ENCODE measurements around the gene BIN2. TPM values are rescaled to one million over a fixed set of nuclear protein-coding genes. Genes with fewer than 3 reads are reported as not detected.

The BIN2 gene
- total and polyA plus RNA-seq, 9 of the 15 experiments (the other 6 are each of a cell fraction or from before 2014, with no cell fraction given): 0.04 to 0.39 (median 0.25) TPM; not detected in 1

DNA sequence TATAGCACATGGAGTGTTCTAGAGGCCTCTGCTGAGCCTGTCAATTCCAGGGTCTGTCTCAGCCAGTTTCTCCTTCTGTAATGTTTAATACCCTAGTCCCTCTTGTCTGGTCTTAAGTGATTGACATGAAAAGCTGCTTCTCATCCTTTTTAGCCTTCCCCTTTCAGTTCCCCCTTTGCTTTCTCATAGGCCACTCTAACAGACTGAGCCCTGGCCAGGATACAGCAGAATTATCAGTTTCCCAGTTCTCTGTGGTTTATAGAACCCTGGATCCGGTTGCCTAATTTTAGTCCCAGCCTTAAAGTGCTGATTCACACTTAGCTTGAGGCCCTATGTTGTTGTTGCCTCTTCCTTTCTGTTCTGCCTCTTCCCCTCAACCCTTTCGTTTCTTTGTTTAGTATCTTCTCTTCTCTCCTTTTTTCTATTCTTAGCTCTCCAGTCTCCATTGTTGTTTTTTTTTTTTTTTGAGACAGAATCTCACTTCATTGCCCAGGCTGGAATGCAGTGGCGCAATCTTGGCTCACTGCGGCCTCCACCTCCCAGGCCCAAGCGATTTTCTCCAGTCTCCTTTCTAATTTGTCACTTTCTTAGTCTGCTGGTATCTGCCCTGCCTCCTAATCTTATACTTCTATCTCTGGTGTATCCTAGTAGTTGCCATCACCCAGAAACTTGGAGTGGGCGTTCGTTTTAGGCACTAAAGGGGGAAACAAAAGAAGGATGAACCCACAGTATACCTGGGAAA is 2.9 kb upstream of the BIN2 start (continued):
- TF ChIP-seq, protein P1, sequence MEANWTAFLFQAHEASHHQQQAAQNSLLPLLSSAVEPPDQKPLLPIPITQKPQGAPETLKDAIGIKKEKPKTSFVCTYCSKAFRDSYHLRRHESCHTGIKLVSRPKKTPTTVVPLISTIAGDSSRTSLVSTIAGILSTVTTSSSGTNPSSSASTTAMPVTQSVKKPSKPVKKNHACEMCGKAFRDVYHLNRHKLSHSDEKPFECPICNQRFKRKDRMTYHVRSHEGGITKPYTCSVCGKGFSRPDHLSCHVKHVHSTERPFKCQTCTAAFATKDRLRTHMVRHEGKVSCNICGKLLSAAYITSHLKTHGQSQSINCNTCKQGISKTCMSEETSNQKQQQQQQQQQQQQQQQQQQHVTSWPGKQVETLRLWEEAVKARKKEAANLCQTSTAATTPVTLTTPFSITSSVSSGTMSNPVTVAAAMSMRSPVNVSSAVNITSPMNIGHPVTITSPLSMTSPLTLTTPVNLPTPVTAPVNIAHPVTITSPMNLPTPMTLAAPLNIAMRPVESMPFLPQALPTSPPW (CRISPR knock-in tag; IDR thresholded peaks at IDR 0.05): peak; percentile 9; the same call in 1 of the 2 replicates
- TF ChIP-seq MBD2 (IDR thresholded peaks at IDR 0.05; ENCODE audit: borderline replicate concordance, low read depth) (no peak; the same call in 1 of the 2 replicates), ZNF780A (CRISPR knock-in tag; IDR thresholded peaks at IDR 0.05) (no peak), KLF6 (CRISPR knock-in tag; IDR thresholded peaks at IDR 0.05; ENCODE audit: borderline replicate concordance) (no peak), NR4A1 (CRISPR knock-in tag; IDR thresholded peaks at IDR 0.05) (no peak), NR4A1 (tag; IDR thresholded peaks at IDR 0.05) (peak; percentile 72; the same call in 1 of the 2 replicates), ZSCAN29 (IDR thresholded peaks at IDR 0.05) (no peak), RB1 (IDR thresholded peaks at IDR 0.05; ENCODE audit: low read depth) (no peak), KDM4B (IDR thresholded peaks at IDR 0.05; ENCODE audit: borderline replicate concordance in 2 of 2, low read depth in 1 of 2) (no peak), XRCC3 (IDR thresholded peaks at IDR 0.05) (no peak), ESRRA (IDR thresholded peaks at IDR 0.05; ENCODE audit: borderline replicate concordance, low read depth) (peak; percentile 81; the same call in 1 of the 2 replicates), ZNF347 (CRISPR knock-in tag; IDR thresholded peaks at IDR 0.05; ENCODE audit: low read depth) (no peak), MAFF (IDR thresholded peaks at IDR 0.05; ENCODE audit: low read length) (peak; percentile 90)
- TF ChIP-seq, protein P2, sequence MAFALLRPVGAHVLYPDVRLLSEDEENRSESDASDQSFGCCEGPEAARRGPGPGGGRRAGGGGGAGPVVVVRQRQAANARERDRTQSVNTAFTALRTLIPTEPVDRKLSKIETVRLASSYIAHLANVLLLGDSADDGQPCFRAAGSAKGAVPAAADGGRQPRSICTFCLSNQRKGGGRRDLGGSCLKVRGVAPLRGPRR (CRISPR knock-in tag; IDR thresholded peaks at IDR 0.05): no peak
- TF ChIP-seq, protein P3, sequence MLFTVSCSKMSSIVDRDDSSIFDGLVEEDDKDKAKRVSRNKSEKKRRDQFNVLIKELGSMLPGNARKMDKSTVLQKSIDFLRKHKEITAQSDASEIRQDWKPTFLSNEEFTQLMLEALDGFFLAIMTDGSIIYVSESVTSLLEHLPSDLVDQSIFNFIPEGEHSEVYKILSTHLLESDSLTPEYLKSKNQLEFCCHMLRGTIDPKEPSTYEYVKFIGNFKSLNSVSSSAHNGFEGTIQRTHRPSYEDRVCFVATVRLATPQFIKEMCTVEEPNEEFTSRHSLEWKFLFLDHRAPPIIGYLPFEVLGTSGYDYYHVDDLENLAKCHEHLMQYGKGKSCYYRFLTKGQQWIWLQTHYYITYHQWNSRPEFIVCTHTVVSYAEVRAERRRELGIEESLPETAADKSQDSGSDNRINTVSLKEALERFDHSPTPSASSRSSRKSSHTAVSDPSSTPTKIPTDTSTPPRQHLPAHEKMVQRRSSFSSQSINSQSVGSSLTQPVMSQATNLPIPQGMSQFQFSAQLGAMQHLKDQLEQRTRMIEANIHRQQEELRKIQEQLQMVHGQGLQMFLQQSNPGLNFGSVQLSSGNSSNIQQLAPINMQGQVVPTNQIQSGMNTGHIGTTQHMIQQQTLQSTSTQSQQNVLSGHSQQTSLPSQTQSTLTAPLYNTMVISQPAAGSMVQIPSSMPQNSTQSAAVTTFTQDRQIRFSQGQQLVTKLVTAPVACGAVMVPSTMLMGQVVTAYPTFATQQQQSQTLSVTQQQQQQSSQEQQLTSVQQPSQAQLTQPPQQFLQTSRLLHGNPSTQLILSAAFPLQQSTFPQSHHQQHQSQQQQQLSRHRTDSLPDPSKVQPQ (CRISPR knock-in tag; IDR thresholded peaks at IDR 0.05; ENCODE audit: borderline replicate concordance): no peak
- TF ChIP-seq, protein P4, sequence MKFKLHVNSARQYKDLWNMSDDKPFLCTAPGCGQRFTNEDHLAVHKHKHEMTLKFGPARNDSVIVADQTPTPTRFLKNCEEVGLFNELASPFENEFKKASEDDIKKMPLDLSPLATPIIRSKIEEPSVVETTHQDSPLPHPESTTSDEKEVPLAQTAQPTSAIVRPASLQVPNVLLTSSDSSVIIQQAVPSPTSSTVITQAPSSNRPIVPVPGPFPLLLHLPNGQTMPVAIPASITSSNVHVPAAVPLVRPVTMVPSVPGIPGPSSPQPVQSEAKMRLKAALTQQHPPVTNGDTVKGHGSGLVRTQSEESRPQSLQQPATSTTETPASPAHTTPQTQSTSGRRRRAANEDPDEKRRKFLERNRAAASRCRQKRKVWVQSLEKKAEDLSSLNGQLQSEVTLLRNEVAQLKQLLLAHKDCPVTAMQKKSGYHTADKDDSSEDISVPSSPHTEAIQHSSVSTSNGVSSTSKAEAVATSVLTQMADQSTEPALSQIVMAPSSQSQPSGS (CRISPR knock-in tag; IDR thresholded peaks at IDR 0.05): no peak
- TF ChIP-seq, protein P5, sequence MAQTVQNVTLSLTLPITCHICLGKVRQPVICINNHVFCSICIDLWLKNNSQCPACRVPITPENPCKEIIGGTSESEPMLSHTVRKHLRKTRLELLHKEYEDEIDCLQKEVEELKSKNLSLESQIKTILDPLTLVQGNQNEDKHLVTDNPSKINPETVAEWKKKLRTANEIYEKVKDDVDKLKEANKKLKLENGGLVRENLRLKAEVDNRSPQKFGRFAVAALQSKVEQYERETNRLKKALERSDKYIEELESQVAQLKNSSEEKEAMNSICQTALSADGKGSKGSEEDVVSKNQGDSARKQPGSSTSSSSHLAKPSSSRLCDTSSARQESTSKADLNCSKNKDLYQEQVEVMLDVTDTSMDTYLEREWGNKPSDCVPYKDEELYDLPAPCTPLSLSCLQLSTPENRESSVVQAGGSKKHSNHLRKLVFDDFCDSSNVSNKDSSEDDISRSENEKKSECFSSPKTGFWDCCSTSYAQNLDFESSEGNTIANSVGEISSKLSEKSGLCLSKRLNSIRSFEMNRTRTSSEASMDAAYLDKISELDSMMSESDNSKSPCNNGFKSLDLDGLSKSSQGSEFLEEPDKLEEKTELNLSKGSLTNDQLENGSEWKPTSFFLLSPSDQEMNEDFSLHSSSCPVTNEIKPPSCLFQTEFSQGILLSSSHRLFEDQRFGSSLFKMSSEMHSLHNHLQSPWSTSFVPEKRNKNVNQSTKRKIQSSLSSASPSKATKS (CRISPR knock-in tag; IDR thresholded peaks at IDR 0.05): no peak

Measured in K562 (cell line).